ENCODE measurements around the gene UNK. TPM values are rescaled to one million over a fixed set of nuclear protein-coding genes. Genes with fewer than 3 reads are reported as not detected.
"Not testable (repeated sequence)": the region's sequence is repeated elsewhere in the genome, so short reads cannot be mapped to it uniquely, and the experiment has no call there.

The UNK gene
- total RNA-seq, 2 experiments from 2014 or later, result 21.8 to 24.7 TPM

GRCh38 chr17:75859358-75859757, 74.8 kb downstream of the UNK start:
- POLR2A ChIA-PET, result interaction anchor here (0.9 to 1.6 kb wide), 3 partner anchors 16 to 49 kb away, joined by 3 to 5 read pairs (median 4); no protein-coding TSS in a partner anchor
- intact Hi-C loops (cut with micrococcal nuclease), result loop anchor here (2.0 kb wide), 1 partner anchor 17 kb away; no protein-coding TSS in a partner anchor
- CTCF ChIA-PET, result interaction anchor here (0.7 to 7.1 kb wide), 5 partner anchors 11 to 95 kb away, joined by 3 to 111 read pairs (median 8); partner anchors contain the start of gene TRIM47
- peaks cover 35% of the 10 kb centered on the region for H3K4me1 Mint-ChIP-seq (ENCODE audit: low read depth)
- H3K4me3 Mint-ChIP-seq, H3K27me3 Mint-ChIP-seq, H3K27ac Mint-ChIP-seq, H3K9me3 Mint-ChIP-seq, H3K36me3 Mint-ChIP-seq: not testable (repeated sequence)
- peak; percentile 46 for DNase-seq

GRCh38 chr17:75861927-75862317, 77.3 kb downstream of the UNK start:
- DNase-seq, result no peak
- no peaks in the 10 kb centered on the region for H3K27me3 Mint-ChIP-seq
- no peak overlapping the region for H3K27ac Mint-ChIP-seq
- H3K4me3 Mint-ChIP-seq, result no peak overlapping the region
- H3K9me3 Mint-ChIP-seq, result no peaks in the 10 kb centered on the region
- ChIA-PET CTCF (interaction anchor here (0.5 to 7.1 kb wide), 17 partner anchors 12 to 647 kb away, joined by 3 to 111 read pairs (median 8); partner anchors contain the start of genes TRIM47, TRIM65 and UNC13D), POLR2A (interaction anchor here (1.1 kb wide), 1 partner anchor 13 kb away, joined by 3 read pairs; no protein-coding TSS in a partner anchor)
- H3K36me3 Mint-ChIP-seq, result no peaks in the 10 kb centered on the region
- intact Hi-C loops (cut with micrococcal nuclease), result no loop called here
- peaks cover 37% of the 10 kb centered on the region for H3K4me1 Mint-ChIP-seq (ENCODE audit: low read depth)

- CTCF ChIA-PET, result interaction anchor here (0.7 kb wide), 1 partner anchor 12 kb away, joined by 3 read pairs; no protein-coding TSS in a partner anchor
- Mint-ChIP-seq H3K27me3 (no peaks in the 10 kb centered on the region), H3K4me3 (peak overlapping the region; percentile 24)
These were observed 79.9 kb downstream of the UNK start for GRCh38 chr17:75864448-75864871.

GRCh38 chr17:75864887-75865286, 80.3 kb downstream of the UNK start:
- H3K27me3 Mint-ChIP-seq, H3K36me3 Mint-ChIP-seq, H3K9me3 Mint-ChIP-seq: not testable (repeated sequence)
- Mint-ChIP-seq H3K4me3 (peak overlapping the region; percentile 24), H3K27ac (peak overlapping the region; percentile 70), H3K4me1 (ENCODE audit: low read depth) (peaks cover 24% of the 10 kb centered on the region)
- intact Hi-C loops (cut with micrococcal nuclease), result loop anchor here (1.0 to 2.0 kb wide), 3 partner anchors 10 to 30 kb away; partner anchors contain the start of gene WBP2
- DNase-seq, result peak; percentile 51
- ChIA-PET POLR2A (interaction anchor here (0.6 to 1.6 kb wide), 5 partner anchors 9 to 142 kb away, joined by 3 to 9 read pairs (median 4); partner anchors contain the start of genes UNC13D and WBP2), CTCF (interaction anchor here (0.7 kb wide), 2 partner anchors 11 to 28 kb away, joined by 3 read pairs; no protein-coding TSS in a partner anchor)

More at GRCh38 chr17:75864448-75864871, 79.9 kb downstream of the UNK start:
- Mint-ChIP-seq H3K27ac (peak overlapping the region; percentile 70), H3K36me3 (no peaks in the 10 kb centered on the region), H3K9me3 (no peaks in the 10 kb centered on the region), H3K4me1 (ENCODE audit: low read depth) (peaks cover 25% of the 10 kb centered on the region)
- intact Hi-C loops (cut with micrococcal nuclease), result loop anchor here (1.0 to 2.0 kb wide), 3 partner anchors 9 to 30 kb away; partner anchors contain the start of gene WBP2
- peak; percentile 75 for DNase-seq
- POLR2A ChIA-PET, result interaction anchor here (1.1 to 1.6 kb wide), 4 partner anchors 9 to 20 kb away, joined by 3 to 9 read pairs (median 4); partner anchors contain the start of genes UNC13D and WBP2

DNA sequence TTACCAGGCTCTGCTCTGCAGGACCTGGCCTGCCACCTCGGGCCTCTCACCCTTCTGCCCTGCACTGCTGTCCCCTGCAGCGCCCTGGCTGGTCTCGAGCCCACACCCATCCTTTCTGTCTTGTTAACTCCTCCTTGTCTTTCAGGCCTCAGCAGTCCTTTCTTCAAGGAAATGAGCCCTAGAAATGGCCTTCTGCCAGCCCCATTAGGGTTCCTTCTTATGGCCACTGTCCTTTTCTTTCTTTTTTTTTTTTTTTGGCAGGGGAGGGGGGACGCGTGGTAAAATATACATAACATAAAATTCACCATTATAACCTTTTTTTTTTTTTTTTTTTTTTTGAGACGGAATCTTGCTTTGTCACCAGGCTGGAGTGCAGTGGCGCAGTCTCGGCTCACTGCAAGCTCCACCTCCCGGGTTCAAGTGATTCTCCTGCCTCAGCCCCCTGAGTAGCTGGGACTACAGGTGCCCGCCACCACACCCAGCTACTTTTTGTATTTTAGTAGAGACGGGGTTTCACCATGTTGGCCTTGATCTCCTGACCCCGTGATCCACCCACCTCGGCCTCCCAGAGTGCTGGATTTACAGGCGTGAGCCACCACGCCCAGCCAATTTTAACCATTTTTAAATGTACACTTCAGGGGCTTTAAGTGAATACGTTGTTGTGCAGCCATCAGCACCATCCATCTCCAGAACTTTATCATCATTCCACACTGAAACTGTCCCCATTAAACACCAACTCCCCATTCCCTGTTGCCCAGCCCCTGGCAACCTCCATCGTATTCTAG, 81.0 kb downstream of the UNK start:
- Mint-ChIP-seq H3K27ac (peak overlapping the region; percentile 70), H3K4me1 (ENCODE audit: low read depth) (peaks cover 24% of the 10 kb centered on the region)
- H3K4me3 Mint-ChIP-seq, H3K9me3 Mint-ChIP-seq, H3K27me3 Mint-ChIP-seq, DNase-seq, H3K36me3 Mint-ChIP-seq: not testable (repeated sequence)
- CTCF ChIA-PET, result interaction anchor here (0.7 kb wide), 2 partner anchors 10 to 28 kb away, joined by 3 read pairs; no protein-coding TSS in a partner anchor
- intact Hi-C loops (cut with micrococcal nuclease), result loop anchor here (2.0 kb wide), 1 partner anchor 29 kb away; no protein-coding TSS in a partner anchor
- POLR2A ChIA-PET, result interaction anchor here (0.6 to 1.5 kb wide), 4 partner anchors 10 to 141 kb away, joined by 3 to 9 read pairs (median 4); partner anchors contain the start of genes UNC13D and WBP2

GRCh38 chr17:75868730-75869281, 84.2 kb downstream of the UNK start:
- H3K36me3 Mint-ChIP-seq; H3K27me3 Mint-ChIP-seq; POLR2A ChIA-PET; intact Hi-C loops (cut with micrococcal nuclease); H3K4me3 Mint-ChIP-seq; DNase-seq; H3K27ac Mint-ChIP-seq; H3K9me3 Mint-ChIP-seq: not testable (repeated sequence)
- CTCF ChIA-PET, result interaction anchor here (1.2 kb wide), 1 partner anchor 9 kb away, joined by 4 read pairs; no protein-coding TSS in a partner anchor
- H3K4me1 Mint-ChIP-seq (ENCODE audit: low read depth), result peaks cover 26% of the 10 kb centered on the region

- H3K36me3 Mint-ChIP-seq, result no peaks in the 10 kb centered on the region
- H3K9me3 Mint-ChIP-seq, result no peaks in the 10 kb centered on the region
- H3K4me1 Mint-ChIP-seq (ENCODE audit: low read depth), result peaks cover 20% of the 10 kb centered on the region
- CTCF ChIA-PET, result interaction anchor here (11.0 kb wide), 1 partner anchor 9 kb away, joined by 111 read pairs; no protein-coding TSS in a partner anchor
- H3K27ac Mint-ChIP-seq, result no peak overlapping the region
- H3K4me3 Mint-ChIP-seq, result no peak overlapping the region
- no peaks in the 10 kb centered on the region for H3K27me3 Mint-ChIP-seq
- intact Hi-C loops (cut with micrococcal nuclease), result no loop called here
- no peak for DNase-seq
- POLR2A ChIA-PET, result no interaction called here
These were observed 84.9 kb downstream of the UNK start for GRCh38 chr17:75869282-75870141.

DNA sequence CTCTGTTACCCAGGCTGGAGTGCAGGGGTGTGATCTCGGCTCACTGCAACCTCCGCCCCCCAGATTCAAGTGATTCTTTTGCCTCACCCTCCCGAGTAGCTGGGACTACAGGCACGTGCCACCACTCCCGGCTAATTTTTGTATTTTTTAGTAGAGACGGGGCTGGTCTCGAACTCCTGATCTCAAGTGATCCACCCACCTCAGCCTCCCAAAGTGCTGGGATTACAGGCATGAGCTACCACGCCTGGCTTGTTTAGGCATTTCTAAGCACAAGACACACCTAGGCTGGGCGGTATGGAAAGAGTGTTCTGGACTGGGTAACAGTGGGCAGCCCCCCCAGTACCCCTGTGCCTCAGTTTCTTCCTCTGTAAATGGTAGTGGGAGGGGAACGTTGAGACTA, 85.6 kb downstream of the UNK start:
- H3K9me3 Mint-ChIP-seq; H3K27me3 Mint-ChIP-seq; H3K4me3 Mint-ChIP-seq; POLR2A ChIA-PET; DNase-seq; intact Hi-C loops (cut with micrococcal nuclease); H3K27ac Mint-ChIP-seq; H3K36me3 Mint-ChIP-seq: not testable (repeated sequence)
- H3K4me1 Mint-ChIP-seq (ENCODE audit: low read depth), result peaks cover 13% of the 10 kb centered on the region
- CTCF ChIA-PET, result interaction anchor here (0.6 to 11.0 kb wide), 2 partner anchors 10 to 1649 kb away, joined by 4 to 111 read pairs; no protein-coding TSS in a partner anchor

DNA sequence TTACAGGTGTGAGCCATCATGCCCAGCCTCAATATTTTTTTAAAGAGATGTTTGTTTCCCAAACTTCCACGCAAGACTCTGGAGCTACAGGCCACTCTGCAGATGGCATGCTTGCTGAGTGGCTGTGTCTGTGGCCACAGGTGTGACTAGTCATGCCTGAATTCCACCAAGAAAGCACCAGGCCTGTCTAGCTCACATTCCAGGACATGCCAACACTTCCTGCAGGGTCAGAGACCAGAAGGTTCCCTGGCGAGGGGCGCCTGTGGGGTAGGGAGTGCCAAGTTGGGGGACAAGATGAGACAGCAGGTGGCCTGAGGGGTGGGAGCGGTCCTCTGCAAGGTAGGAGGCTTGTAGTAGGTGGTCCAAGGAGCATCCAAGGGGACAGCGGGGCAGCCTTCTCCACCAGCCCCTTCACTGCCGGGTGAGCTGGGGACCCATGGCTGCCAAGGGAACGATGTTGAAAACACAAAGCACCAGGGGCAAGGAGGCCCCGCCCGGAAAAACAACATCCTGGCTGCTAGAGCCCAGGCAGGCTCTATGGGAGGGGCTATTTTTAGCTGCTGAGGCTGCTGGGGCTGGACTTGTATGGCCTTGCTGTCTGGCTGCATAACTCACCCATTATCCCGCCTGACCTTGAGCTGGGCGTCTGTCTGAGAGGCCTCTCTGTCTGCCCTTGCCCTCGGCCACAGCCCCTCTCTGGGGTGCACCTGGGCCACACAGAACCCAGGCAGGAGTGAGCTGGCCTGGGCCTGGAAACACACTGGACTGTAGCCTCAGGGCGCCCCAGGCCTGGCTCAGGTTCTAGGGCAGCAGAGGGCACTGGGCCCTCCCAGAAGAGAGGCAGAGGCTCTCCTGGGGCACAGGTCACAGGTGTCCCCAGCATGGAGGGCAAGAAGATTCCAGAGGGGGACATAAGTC, 88.1 kb downstream of the UNK start:
- DNase-seq, result peak; percentile 68
- POLR2A ChIA-PET, result interaction anchor here (0.6 to 1.0 kb wide), 3 partner anchors 9 to 23 kb away, joined by 3 to 4 read pairs (median 3); partner anchors contain the start of gene WBP2
- H3K4me1 Mint-ChIP-seq (ENCODE audit: low read depth), result peaks cover 31% of the 10 kb centered on the region
- peak overlapping the region; percentile 62 for H3K27ac Mint-ChIP-seq
- CTCF ChIA-PET, result interaction anchor here (1.3 to 11.0 kb wide), 2 partner anchors 12 to 16 kb away, joined by 3 to 111 read pairs; no protein-coding TSS in a partner anchor
- no peak overlapping the region for H3K4me3 Mint-ChIP-seq
- intact Hi-C loops (cut with micrococcal nuclease), result no loop called here
- no peaks in the 10 kb centered on the region for H3K9me3 Mint-ChIP-seq
- H3K36me3 Mint-ChIP-seq, result peaks cover 3% of the 10 kb centered on the region
- no peaks in the 10 kb centered on the region for H3K27me3 Mint-ChIP-seq

- Mint-ChIP-seq H3K4me3 (no peak overlapping the region), H3K27me3 (no peaks in the 10 kb centered on the region), H3K27ac (peak overlapping the region; percentile 8), H3K36me3 (peaks cover 3% of the 10 kb centered on the region), H3K9me3 (no peaks in the 10 kb centered on the region), H3K4me1 (ENCODE audit: low read depth) (peaks cover 34% of the 10 kb centered on the region)
- intact Hi-C loops (cut with micrococcal nuclease), result no loop called here
- CTCF ChIA-PET, result interaction anchor here (1.3 to 11.0 kb wide), 2 partner anchors 13 to 17 kb away, joined by 3 to 111 read pairs; no protein-coding TSS in a partner anchor
- DNase-seq, result no peak
- POLR2A ChIA-PET, result interaction anchor here (0.9 kb wide), 1 partner anchor 22 kb away, joined by 3 read pairs; no protein-coding TSS in a partner anchor
These were observed 89.1 kb downstream of the UNK start for GRCh38 chr17:75873587-75874322.

Data from activated CD4-positive, alpha-beta memory T cell treated with anti-CD3 and anti-CD28 coated beads for 36 hours (primary cell).